Activated T-cell treated with anti-CD3 and anti-CD28 coated beads for 1 hour (primary cell): Measurements from ENCODE around the gene C14orf39.
"Not testable (repeated sequence)": the region's sequence is repeated elsewhere in the genome, so short reads cannot be mapped to it uniquely, and the experiment has no call there.

Experiments used
- DNase-seq: peaks from one replicate; pipeline ENCODE4 v3.0.0-alpha.2; 2020; ENCODE audit warnings: low read depth

Gene C14orf39

GRCh38 chr14:60495946-60496345, 10.1 kb upstream of the C14orf39 start:
- DNase-seq, result no peak

DNA sequence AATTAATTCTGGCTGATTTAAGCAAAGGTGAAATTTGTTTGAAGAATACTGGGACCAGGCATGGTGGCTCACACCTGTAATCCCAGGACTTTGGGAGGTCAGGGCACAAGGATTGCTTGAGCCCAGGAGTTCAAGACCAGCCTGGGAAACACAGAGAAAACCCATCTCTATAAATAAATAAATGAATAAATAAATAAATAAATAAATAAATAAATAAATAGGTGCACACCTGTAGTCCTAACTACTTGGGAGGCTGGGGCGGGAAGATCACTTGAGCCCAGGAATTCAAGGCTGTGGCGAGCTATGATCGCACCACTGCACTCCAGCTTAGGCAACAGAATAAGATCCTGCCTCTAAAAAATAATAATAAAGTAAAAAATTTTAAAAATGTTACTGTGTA, 4.4 kb upstream of the C14orf39 start:
- no peak for DNase-seq

DNA sequence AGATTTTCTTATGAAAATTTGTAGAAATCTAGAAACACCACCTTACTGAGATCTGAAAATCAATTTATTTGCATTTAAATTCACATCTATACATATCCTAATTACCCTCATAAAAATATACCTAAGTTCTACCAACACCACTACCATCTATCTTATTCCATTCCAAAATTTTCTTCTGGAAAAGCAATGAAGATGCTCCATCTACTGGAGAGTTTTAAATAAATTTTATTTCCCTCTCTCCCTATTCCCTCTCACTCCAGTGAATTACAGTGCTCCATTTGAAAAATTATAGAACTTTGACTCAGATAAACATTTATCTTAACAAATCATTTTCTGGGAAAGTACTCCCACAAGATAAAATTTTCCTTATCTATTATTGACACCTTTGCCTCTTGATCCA, 2.3 kb upstream of the C14orf39 start:
- DNase-seq, result no peak

- DNase-seq, result no peak
These were observed 1.3 kb upstream of the C14orf39 start for GRCh38 chr14:60487211-60487610.

- no peak for DNase-seq
These were observed 736 bp downstream of the C14orf39 start for GRCh38 chr14:60485057-60485597.

GRCh38 chr14:60482743-60483142, 3.1 kb downstream of the C14orf39 start:
- no peak for DNase-seq

DNA sequence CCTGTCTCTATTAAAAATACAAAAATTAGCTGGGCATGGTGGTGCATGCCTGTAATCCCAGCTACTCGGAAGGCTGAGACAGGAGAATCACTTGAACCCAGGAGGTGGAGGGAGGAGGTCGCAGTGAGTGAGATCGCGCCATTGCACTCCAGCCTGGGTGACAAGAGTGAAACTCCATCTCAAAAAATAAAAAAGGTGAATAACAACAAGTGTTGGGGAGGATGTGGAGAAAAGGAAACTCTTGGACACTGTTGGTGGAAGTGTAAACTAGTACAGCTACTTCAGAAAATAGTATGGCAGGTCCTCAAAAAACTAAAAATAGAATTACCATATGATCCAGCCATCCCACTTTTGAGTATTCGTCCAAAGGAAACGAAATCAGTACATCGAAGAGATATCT, 5.6 kb downstream of the C14orf39 start:
- not testable (repeated sequence) for DNase-seq

DNA sequence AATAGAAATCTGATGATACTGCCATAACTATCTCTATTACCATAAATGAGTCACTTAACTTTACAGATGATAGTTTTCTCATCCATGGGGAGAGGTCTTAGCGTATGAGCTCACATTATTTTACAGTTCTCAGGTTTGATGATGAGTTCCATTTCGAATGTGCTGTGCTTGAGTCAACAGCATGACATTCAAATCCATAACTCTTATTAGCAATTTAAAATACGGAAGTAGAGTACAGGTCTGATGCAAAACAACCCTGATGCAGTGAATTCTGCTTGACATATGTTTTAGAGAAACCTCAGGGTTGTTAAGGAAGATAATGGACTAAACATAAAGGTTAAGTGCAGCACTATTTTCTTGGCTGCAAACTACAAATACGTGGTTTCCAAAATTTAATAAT, 30.0 kb downstream of the C14orf39 start:
- no peak for DNase-seq

DNA sequence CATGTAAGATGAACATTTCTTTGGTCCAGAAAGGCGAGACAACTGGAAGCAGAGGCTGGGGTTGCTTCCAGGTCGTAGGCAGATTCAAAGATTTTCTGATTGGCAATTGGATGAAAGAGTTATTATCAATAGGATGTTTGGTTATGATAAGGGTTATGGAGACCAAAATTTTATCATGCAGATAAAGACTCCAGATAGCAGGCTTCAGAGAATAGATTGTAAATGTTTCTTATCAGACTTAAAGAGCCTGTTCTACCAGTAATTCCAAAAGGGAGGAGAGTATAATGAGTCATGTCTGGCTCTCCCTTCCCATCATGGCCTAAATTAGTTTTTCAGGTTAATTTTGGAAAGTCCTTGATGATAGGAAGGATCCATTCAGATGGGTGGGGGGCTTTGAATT, 55.6 kb downstream of the C14orf39 start:
- DNase-seq, result no peak

GRCh38 chr14:60420050-60420449, 65.8 kb downstream of the C14orf39 start:
- no peak for DNase-seq

- DNase-seq, result not testable (repeated sequence)
These were observed 88.3 kb downstream of the C14orf39 start for GRCh38 chr14:60397550-60397949.

GRCh38 chr14:60396718-60397343, 89.0 kb downstream of the C14orf39 start:
- DNase-seq, result no peak
